GM20000 (cell line): ENCODE results near the gene UPK1B.
A peak's percentile ranks its signal among the peaks of the same experiment; 100 is the strongest.
"Not testable (repeated sequence)": the region's sequence is repeated elsewhere in the genome, so short reads cannot be mapped to it uniquely, and the experiment has no call there.

Source experiments
- DNase-seq: peaks from one replicate; pipeline ENCODE4 v3.0.0; 2012; ENCODE audit warnings: low spot score
- CTCF ChIP-seq: IDR thresholded peaks from 2 replicates; pipeline ENCODE4 v1.5.1; 2012; ENCODE audit warnings: mild to moderate bottlenecking, control low read depth; ENCODE audit errors: extremely low read depth, missing control alignments

UPK1B gene

GRCh38 chr3:119173325-119173724, at the start of gene UPK1B:
Gene UPK1B, plus strand, starts transcription at chr3:119173598. Its CDS starts 13,144 bp downstream, at chr3:119186742.
- no peak for DNase-seq
- no peak for TF ChIP-seq CTCF

- no peak for TF ChIP-seq CTCF
- DNase-seq = no peak
Measured at GRCh38 chr3:119125342-119125741, 48.1 kb upstream of the UPK1B start.

GRCh38 chr3:119125742-119126504, 47.5 kb upstream of the UPK1B start:
- DNase-seq = no peak
- no peak for TF ChIP-seq CTCF

GRCh38 chr3:119130291-119130690, 43.1 kb upstream of the UPK1B start:
- not testable (repeated sequence) for DNase-seq

- DNase-seq = not testable (repeated sequence)
Measured at GRCh38 chr3:119132291-119132690, 41.1 kb upstream of the UPK1B start.

GRCh38 chr3:119139360-119139759, 34.0 kb upstream of the UPK1B start:
- not testable (repeated sequence) for DNase-seq

- no peak for DNase-seq
- TF ChIP-seq CTCF = no peak
Measured at GRCh38 chr3:119140466-119140865, 32.9 kb upstream of the UPK1B start.

- no peak for DNase-seq
- peak; percentile 16 for TF ChIP-seq CTCF
Measured at GRCh38 chr3:119145128-119145499, 28.3 kb upstream of the UPK1B start.

GRCh38 chr3:119145500-119146167, 27.8 kb upstream of the UPK1B start, which contains the start of gene TEX55:
Gene TEX55, plus strand, starts transcription at chr3:119146165. Its CDS starts 25 bp downstream, at chr3:119146190.
- no peak for TF ChIP-seq CTCF
- DNase-seq = peak; percentile 50
